Measurements from ENCODE around the gene LEMD3.

The LEMD3 gene

DNA sequence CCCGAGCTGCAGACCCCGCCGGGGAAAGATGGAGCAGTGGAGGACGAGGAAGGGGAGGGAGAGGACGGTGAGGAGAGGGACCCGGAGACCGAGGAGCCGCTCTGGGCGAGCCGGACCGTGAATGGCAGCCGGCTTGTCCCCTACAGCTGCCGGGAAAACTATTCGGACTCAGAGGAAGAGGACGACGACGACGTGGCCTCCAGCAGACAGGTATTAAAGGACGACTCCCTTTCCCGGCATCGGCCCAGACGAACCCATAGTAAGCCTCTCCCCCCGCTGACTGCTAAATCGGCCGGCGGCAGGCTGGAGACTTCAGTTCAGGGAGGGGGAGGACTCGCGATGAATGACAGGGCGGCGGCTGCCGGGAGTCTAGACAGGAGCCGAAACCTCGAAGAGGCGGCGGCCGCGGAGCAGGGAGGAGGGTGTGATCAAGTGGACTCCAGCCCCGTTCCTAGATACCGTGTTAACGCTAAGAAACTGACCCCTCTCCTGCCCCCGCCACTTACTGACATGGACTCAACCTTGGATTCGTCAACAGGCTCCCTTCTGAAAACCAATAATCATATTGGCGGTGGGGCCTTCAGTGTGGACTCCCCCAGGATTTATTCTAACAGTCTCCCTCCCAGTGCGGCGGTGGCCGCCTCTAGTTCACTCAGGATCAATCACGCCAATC, 962 bp downstream of the LEMD3 start:
- under 1% methylated on average over 47 of the region's 47 CpGs for WGBS
- H3K36me3 ChIP-seq (ENCODE audit: insufficient read depth, low read length): peaks cover 17% of the 10 kb centered on the region
- H3K27ac ChIP-seq (ENCODE audit: low read depth, low read length): no peak overlapping the region

DNA sequence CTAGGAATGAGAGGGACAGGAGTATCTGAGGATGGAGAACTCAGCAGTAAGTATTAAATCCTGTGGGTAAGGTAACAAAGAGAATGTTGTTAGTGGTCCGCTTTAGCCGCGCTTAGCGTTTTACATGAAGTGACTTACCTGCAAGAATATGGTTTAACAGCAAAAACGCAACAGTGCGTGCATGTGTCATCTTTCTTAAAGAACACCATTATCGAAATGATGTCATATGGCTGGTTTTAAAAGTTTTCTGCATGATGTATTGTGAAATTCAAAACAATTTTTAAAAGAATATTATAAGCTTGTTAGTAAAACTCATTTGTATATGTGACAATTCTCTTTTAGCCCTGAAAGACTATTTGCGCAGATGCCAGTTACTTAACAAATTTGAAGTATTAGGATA, 1.7 kb downstream of the LEMD3 start:
- Histone ChIP-seq H3K9ac (ENCODE audit: low read depth, low read length) (peak overlapping the region; percentile 91; the same call in 1 of the 2 replicates), H3K27ac (ENCODE audit: low read depth, low read length) (no peak overlapping the region), H3K9me3 (ENCODE audit: insufficient read depth, low read depth, low read length) (no peaks in the 10 kb centered on the region), H3K4me1 (ENCODE audit: insufficient read depth, low read length) (peaks cover 29% of the 10 kb centered on the region), H3K27me3 (ENCODE audit: insufficient read depth, low read length) (peaks cover 16% of the 10 kb centered on the region; the same call in 1 of the 2 replicates), H3K36me3 (ENCODE audit: insufficient read depth, low read length) (peaks cover 24% of the 10 kb centered on the region), H3K4me3 (ENCODE audit: low read length) (peak overlapping the region; percentile 98)
- 52% methylated on average over 8 of the region's 8 CpGs for WGBS

More for the DNA sequence above, 962 bp downstream of the LEMD3 start:
- Histone ChIP-seq H3K9me3 (ENCODE audit: insufficient read depth, low read depth, low read length) (no peaks in the 10 kb centered on the region), H3K4me1 (ENCODE audit: insufficient read depth, low read length) (peaks cover 29% of the 10 kb centered on the region), H3K9ac (ENCODE audit: low read depth, low read length) (peak overlapping the region; percentile 91), H3K4me3 (ENCODE audit: low read length) (peak overlapping the region; percentile 98), H3K27me3 (ENCODE audit: insufficient read depth, low read length) (peaks cover 19% of the 10 kb centered on the region; the same call in 1 of the 2 replicates)

DNA sequence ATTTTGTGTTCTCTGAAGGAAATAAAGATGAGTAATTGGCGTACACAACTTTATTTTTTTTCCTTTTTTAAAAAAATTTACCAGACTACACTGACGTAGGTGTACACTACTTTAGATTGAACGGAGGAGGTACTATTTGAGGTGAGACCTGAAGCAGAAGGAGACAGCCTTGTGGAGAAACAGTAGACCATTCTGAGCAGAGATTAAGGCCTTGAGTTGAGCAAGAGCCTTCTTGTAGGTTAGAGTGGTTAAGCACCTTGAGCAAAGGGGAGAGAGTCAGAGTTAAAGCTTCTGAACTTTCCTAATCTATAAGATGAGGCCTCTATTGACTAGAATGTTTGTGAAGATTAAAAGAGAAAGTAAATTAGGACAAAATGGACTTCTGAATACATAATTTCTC, 2.5 kb downstream of the LEMD3 start:
- peak overlapping the region; percentile 98 for H3K4me3 ChIP-seq (ENCODE audit: low read length)
- H3K27ac ChIP-seq (ENCODE audit: low read depth, low read length): no peak overlapping the region
- WGBS: 67% methylated on average over 2 of the region's 3 CpGs
- no peaks in the 10 kb centered on the region for H3K9me3 ChIP-seq (ENCODE audit: insufficient read depth, low read depth, low read length)
- peaks cover 29% of the 10 kb centered on the region for H3K4me1 ChIP-seq (ENCODE audit: insufficient read depth, low read length)
- H3K9ac ChIP-seq (ENCODE audit: low read depth, low read length): no peak overlapping the region
- H3K36me3 ChIP-seq (ENCODE audit: insufficient read depth, low read length): peaks cover 27% of the 10 kb centered on the region
- H3K27me3 ChIP-seq (ENCODE audit: insufficient read depth, low read length): peaks cover 12% of the 10 kb centered on the region; the same call in 1 of the 2 replicates

DNA sequence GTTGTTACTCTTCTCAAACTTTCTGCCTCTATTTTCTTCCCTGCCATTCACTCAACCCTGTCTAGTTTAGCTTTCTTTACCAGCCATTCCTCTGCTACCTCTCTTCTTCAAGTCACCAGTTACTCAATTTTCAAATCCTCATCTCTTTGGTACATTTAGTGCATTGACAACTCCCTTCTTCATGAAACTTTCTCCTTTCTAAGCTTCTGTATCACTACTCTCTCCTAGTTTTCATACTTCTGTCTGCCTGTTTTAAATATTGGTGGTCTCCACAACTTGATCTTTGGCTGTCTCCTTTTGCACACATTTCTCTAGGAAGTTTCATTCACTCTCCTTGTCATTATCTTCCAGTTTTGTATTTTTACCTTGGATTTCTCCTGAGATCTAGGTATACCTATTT, 6.0 kb downstream of the LEMD3 start:
- H3K4me1 ChIP-seq (ENCODE audit: insufficient read depth, low read length): peaks cover 23% of the 10 kb centered on the region
- no peak overlapping the region for H3K9ac ChIP-seq (ENCODE audit: low read depth, low read length)
- H3K27ac ChIP-seq (ENCODE audit: low read depth, low read length): no peak overlapping the region
- H3K27me3 ChIP-seq (ENCODE audit: insufficient read depth, low read length): no peaks in the 10 kb centered on the region
- H3K4me3 ChIP-seq (ENCODE audit: low read length): no peak overlapping the region
- no peaks in the 10 kb centered on the region for H3K9me3 ChIP-seq (ENCODE audit: insufficient read depth, low read depth, low read length)
- peaks cover 39% of the 10 kb centered on the region for H3K36me3 ChIP-seq (ENCODE audit: insufficient read depth, low read length)

DNA sequence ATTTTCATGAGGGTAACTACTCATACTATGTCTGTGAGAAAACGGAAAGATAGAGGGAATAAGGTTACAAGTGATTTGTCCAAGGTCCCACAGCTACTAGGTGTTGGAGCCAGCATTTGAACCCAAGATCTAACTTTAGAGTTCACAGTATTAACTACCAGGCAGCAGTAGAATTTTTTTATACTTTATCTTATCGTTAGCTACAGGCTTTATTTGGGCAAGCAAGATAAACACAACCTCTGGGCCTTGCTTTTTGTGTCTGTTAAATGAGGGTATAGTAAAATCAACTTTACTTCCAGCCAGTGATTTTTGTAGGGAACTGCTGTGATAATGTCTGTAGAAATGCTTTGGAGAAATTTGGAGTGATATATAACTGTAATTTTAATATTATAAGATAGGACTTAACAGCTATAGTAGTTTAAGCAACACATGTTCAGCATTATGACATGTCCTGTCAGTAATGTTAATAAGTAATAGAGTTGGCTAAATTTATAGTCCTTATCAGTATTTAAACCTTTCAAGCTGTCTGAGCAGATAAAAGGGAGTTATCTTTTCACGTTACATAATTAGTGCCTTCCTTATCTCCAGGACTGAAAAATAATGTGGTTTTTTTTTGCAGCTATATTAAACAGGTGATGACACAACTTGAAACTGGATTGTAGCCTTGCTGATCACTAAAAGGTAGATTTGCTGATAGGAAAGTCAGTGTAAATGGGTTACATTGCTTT, 12.8 kb downstream of the LEMD3 start:
- Histone ChIP-seq H3K27ac (ENCODE audit: low read depth, low read length) (no peak overlapping the region), H3K4me3 (ENCODE audit: low read length) (no peak overlapping the region), H3K27me3 (ENCODE audit: insufficient read depth, low read length) (no peaks in the 10 kb centered on the region), H3K4me1 (ENCODE audit: insufficient read depth, low read length) (no peaks in the 10 kb centered on the region), H3K9ac (ENCODE audit: low read depth, low read length) (no peak overlapping the region), H3K36me3 (ENCODE audit: insufficient read depth, low read length) (peaks cover 12% of the 10 kb centered on the region; the same call in 1 of the 2 replicates), H3K9me3 (ENCODE audit: insufficient read depth, low read depth, low read length) (no peaks in the 10 kb centered on the region)
- 97% methylated on average over 3 of the region's 3 CpGs for WGBS

DNA sequence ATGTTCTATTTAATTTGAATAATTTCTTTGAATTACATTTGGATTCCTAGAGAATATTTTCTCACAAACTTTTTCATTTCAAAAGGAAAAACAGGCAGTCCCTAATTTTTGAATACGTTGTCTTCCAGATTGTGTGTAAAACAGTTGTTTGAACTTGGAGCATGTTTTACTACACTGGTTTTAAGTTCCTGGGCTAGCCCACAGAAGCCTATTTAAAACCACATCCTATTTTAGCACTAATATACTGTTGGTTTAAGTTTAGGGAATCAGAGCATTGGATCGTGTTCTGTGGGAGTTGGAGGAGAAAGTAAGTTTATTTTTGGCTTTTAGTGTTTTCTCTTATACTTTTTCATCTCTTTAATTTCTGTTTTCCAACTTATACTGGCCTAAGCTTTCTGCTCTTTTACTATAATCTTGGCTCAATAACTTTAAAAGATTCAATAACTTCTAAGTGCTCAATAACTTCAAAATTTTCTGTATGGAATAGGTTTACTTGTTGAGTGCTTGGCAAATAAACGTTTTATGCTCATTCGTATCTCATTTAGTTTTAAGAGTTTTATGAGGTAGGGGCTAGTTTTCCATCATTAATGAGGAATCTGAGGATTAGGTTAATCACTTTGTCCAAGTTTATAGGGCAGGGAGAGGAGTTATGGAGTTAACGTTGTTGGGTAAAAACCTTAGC, 14.9 kb downstream of the LEMD3 start:
- no peaks in the 10 kb centered on the region for H3K36me3 ChIP-seq (ENCODE audit: insufficient read depth, low read length)
- no peak overlapping the region for H3K27ac ChIP-seq (ENCODE audit: low read depth, low read length)
- H3K9ac ChIP-seq (ENCODE audit: low read depth, low read length): no peak overlapping the region
- WGBS: 92% methylated on average over 4 of the region's 5 CpGs
- no peaks in the 10 kb centered on the region for H3K9me3 ChIP-seq (ENCODE audit: insufficient read depth, low read depth, low read length)
- H3K4me1 ChIP-seq (ENCODE audit: insufficient read depth, low read length): no peaks in the 10 kb centered on the region
- H3K4me3 ChIP-seq (ENCODE audit: low read length): no peak overlapping the region
- no peaks in the 10 kb centered on the region for H3K27me3 ChIP-seq (ENCODE audit: insufficient read depth, low read length)

DNA sequence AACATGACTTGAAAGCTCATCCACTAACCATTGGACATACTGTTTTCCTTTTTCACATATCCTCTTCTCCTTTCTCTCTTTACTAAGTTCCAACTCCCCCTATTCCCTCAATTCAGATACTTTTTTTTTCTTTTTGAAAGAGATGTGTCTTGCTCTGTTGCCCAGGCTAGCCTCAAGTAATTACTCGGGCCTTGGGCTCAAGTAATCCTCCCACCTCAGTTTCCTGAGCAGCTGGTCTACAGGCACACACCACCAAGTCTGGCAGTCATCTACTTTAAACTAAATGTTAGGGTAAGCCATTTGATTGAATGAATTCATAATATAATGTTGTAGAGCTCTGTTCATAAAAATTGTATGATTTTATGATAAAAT, 15.5 kb downstream of the LEMD3 start:
- H3K4me1 ChIP-seq (ENCODE audit: insufficient read depth, low read length): no peaks in the 10 kb centered on the region
- 88% methylated on average over 1 of the region's 1 CpG for WGBS
- no peak overlapping the region for H3K27ac ChIP-seq (ENCODE audit: low read depth, low read length)
- H3K9me3 ChIP-seq (ENCODE audit: insufficient read depth, low read depth, low read length): no peaks in the 10 kb centered on the region
- no peak overlapping the region for H3K4me3 ChIP-seq (ENCODE audit: low read length)
- no peaks in the 10 kb centered on the region for H3K27me3 ChIP-seq (ENCODE audit: insufficient read depth, low read length)
- H3K36me3 ChIP-seq (ENCODE audit: insufficient read depth, low read length): no peaks in the 10 kb centered on the region
- no peak overlapping the region for H3K9ac ChIP-seq (ENCODE audit: low read depth, low read length)

DNA sequence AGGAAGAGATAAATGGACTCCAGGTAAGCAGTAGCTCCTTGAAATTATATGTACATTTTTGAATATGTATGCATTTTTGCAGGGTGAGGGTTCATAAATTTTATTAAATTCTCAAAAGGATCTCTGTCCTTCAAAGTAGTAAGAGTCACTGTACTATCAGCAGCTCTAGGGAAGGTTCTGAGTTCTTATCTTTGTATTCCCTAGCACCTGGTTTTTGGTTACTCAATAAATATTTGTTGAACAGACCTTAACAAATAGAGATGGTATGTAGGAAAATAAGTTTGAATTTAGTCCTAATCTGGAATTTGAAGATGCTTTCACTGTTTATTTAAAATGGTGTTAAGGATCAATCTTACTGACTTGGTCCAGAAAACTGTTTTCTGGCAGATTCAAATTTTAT, 18.3 kb downstream of the LEMD3 start:
- no peak overlapping the region for H3K27ac ChIP-seq (ENCODE audit: low read depth, low read length)
- H3K9ac ChIP-seq (ENCODE audit: low read depth, low read length): no peak overlapping the region
- no peaks in the 10 kb centered on the region for H3K36me3 ChIP-seq (ENCODE audit: insufficient read depth, low read length)
- no peak overlapping the region for H3K4me3 ChIP-seq (ENCODE audit: low read length)
- H3K9me3 ChIP-seq (ENCODE audit: insufficient read depth, low read depth, low read length): no peaks in the 10 kb centered on the region
- no peaks in the 10 kb centered on the region; the same call in 1 of the 2 replicates for H3K4me1 ChIP-seq (ENCODE audit: insufficient read depth, low read length)
- H3K27me3 ChIP-seq (ENCODE audit: insufficient read depth, low read length): no peaks in the 10 kb centered on the region

DNA sequence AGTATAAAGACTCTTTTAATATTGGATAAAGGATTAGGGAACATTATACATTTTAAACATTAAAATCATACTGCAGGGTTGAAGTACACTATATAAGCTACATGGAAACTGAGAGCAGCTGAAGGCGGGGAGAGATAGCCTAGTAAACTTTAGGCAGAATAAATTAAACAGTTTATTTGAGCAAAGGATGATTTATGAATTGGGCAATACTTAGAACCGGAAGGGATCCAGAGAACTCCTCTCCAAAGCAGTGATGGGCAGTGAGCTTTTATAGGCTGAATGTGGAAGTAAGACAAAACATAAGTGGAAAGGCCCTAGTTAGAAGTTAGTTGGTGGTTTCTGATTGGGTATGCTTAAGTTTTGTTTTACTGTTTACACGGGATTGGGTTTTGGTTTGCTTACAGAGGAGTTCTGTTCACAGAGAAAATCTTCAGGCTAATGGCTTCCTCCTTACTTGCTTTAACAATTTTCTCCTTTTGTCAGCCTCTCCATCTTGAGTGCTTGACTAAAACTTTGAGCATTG, 18.9 kb downstream of the LEMD3 start:
- WGBS: 95% methylated on average over 3 of the region's 3 CpGs
- H3K4me3 ChIP-seq (ENCODE audit: low read length): no peak overlapping the region

DNA sequence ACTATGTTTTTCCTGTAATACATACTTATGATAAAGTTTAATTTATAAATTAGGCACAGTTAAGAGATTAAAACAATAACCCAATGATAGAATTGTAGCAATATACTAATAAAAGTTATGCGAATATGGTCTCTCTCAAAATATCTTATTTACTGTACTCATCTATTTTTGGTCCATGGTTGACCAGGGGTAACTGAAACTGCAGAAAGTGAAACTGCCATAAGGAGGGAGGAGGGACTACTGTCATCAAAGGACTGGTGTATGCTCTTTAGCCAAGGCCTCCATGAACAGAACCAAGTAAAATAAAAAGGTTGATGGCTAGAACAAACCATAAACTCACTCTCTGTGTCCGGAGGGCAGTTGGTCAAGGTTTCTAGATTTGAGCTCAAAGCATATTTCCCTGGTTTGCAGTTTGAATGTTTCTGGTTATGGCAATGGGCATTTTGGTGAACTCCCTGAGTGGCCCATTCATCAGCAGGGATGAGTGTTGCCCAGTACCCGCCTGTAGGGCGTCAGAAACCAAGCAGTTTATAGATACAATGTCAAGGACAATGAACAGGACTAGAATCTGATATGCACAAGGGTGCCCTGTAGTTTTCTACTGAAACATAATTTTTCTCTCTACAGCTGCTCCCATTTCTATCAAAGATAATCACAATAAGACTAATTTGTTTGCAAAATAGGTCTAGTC, 19.8 kb downstream of the LEMD3 start:
- WGBS: 95% methylated on average over 3 of the region's 4 CpGs
- no peaks in the 10 kb centered on the region for H3K27me3 ChIP-seq (ENCODE audit: insufficient read depth, low read length)
- H3K27ac ChIP-seq (ENCODE audit: low read depth, low read length): no peak overlapping the region
- H3K9me3 ChIP-seq (ENCODE audit: insufficient read depth, low read depth, low read length): no peaks in the 10 kb centered on the region
- no peak overlapping the region for H3K9ac ChIP-seq (ENCODE audit: low read depth, low read length)
- no peaks in the 10 kb centered on the region; the same call in 1 of the 2 replicates for H3K4me1 ChIP-seq (ENCODE audit: insufficient read depth, low read length)
- no peak overlapping the region for H3K4me3 ChIP-seq (ENCODE audit: low read length)
- H3K36me3 ChIP-seq (ENCODE audit: insufficient read depth, low read length): no peaks in the 10 kb centered on the region

More for the DNA sequence above, 18.9 kb downstream of the LEMD3 start:
- Histone ChIP-seq H3K4me1 (ENCODE audit: insufficient read depth, low read length) (no peaks in the 10 kb centered on the region; the same call in 1 of the 2 replicates), H3K27me3 (ENCODE audit: insufficient read depth, low read length) (no peaks in the 10 kb centered on the region), H3K9ac (ENCODE audit: low read depth, low read length) (no peak overlapping the region), H3K9me3 (ENCODE audit: insufficient read depth, low read depth, low read length) (no peaks in the 10 kb centered on the region), H3K36me3 (ENCODE audit: insufficient read depth, low read length) (no peaks in the 10 kb centered on the region), H3K27ac (ENCODE audit: low read depth, low read length) (no peak overlapping the region)
